GM12891 (cell line): ENCODE measurements around the gene MSTN.

Experiments
- PAX5 ChIP-seq: IDR thresholded peaks from 2 replicates; pipeline ENCODE4 v1.6.1; 2011; ENCODE audit warnings: low read length, moderate library complexity, mild to moderate bottlenecking; ENCODE audit not compliant: insufficient read depth, severe bottlenecking
- POLR2AphosphoS5 ChIP-seq: IDR thresholded peaks from 2 replicates; pipeline ENCODE4 v1.6.1; 2011; ENCODE audit warnings: low read depth, low read length, control low read depth

GRCh38 chr2:190068764-190069163 lies 6.2 kb upstream of the MSTN start:
- TF ChIP-seq PAX5 (no peak), POLR2AphosphoS5 (no peak)
